ENCODE data around the gene ULBP1. TPM values are rescaled to one million over a fixed set of nuclear protein-coding genes. Genes with fewer than 3 reads are reported as not detected.
"Not testable (repeated sequence)": the region's sequence is repeated elsewhere in the genome, so short reads cannot be mapped to it uniquely, and the experiment has no call there.

ULBP1 gene
- total RNA-seq, 2 donors from 2014 or later: 0.14 TPM; not detected in 1

DNA sequence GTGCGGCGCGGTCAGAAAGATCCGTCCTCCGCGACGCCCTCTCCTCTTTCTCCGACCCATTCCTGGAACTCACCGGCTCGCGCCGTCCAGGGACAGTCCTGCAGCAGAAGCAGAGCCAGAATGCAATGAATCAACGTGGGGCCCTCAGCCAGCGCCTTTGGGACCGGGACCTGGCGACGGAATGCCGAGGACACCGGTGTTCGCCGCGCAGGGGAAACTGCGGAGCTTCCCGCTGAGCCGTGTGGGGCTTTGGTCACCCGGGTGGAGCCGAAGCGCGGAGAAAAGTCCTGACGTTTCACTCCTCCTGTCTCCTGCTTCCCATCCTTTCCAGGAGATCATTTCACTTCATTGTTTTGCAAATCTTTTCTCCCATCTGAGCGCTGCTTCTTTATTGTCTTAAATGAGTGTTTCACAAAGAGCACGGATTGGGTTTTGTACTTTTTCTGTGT is 26.5 kb downstream of the ULBP1 start:
- ATAC-seq (ENCODE audit: insufficient number of reproducible peaks, low FRiP score, low read depth) (no peak), DNase-seq (ENCODE audit: low spot score) (no peak)
- peaks cover 5 to 14% of the 10 kb centered on the region in 2 donors for H3K4me1 ChIP-seq (ENCODE audit: control insufficient read depth in 1 of 2, low read depth in 2 of 2)
- H3K36me3 ChIP-seq: no peaks in the 10 kb centered on the region
- H3K4me3 ChIP-seq: peak overlapping the region; percentile 58
- H3K27me3 ChIP-seq (replicated peaks; ENCODE audit: insufficient read depth): peaks cover 58% of the 10 kb centered on the region
- no peak overlapping the region for H3K27ac ChIP-seq
- peaks cover 13% of the 10 kb centered on the region for H3K9me3 ChIP-seq
- no peak for TF ChIP-seq CTCF (IDR thresholded peaks at IDR 0.05)

DNA sequence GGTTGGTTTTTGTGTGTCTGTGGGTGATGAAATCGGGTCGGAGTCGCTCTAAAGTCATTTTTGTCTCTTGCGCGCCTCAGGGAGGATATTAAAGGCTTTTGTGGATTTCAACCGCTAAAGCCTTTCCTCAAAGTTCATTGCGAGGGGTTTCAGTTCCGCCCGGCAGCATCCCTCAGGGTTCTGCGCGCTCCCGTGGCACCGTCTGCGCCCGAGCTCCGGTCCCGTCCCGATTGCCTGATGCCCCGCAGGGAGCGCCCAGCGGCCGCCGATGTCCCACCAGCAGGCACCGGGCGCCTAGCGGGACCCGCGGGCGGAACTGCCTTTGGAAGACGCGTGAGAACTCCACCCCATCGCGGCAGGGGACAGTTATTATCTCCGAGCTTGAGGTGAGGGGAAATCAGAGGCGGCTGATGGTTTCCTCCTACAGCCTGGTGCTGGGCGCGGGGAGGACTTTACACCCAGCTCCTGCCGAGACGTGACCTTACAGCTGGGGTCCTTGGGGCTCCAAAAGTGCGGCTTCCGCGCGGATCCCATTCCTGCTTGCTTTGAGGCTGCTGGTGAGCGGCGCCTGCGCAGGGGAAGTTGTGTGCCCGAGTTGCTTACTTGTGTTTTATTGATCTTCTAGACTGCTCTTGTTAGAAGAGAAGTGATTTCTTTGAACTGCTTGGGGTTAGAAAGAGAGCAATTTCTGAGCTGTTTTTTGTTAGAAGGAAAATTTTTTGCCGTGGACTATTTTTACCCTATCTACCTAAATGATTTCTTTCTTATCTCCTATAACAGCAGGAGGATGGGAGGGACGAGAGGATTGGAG is 27.1 kb downstream of the ULBP1 start:
- no peak for ATAC-seq (ENCODE audit: insufficient number of reproducible peaks, low FRiP score, low read depth)
- peaks cover 5 to 14% of the 10 kb centered on the region in 2 donors for H3K4me1 ChIP-seq (ENCODE audit: control insufficient read depth in 1 of 2, low read depth in 2 of 2)
- no peak overlapping the region for H3K27ac ChIP-seq
- no peak for DNase-seq (ENCODE audit: low spot score)
- H3K36me3 ChIP-seq: no peaks in the 10 kb centered on the region
- peak overlapping the region; percentile 58 for H3K4me3 ChIP-seq
- peaks cover 13% of the 10 kb centered on the region for H3K9me3 ChIP-seq
- TF ChIP-seq CTCF (IDR thresholded peaks at IDR 0.05): no peak
- H3K27me3 ChIP-seq (replicated peaks; ENCODE audit: insufficient read depth): peaks cover 52% of the 10 kb centered on the region

DNA sequence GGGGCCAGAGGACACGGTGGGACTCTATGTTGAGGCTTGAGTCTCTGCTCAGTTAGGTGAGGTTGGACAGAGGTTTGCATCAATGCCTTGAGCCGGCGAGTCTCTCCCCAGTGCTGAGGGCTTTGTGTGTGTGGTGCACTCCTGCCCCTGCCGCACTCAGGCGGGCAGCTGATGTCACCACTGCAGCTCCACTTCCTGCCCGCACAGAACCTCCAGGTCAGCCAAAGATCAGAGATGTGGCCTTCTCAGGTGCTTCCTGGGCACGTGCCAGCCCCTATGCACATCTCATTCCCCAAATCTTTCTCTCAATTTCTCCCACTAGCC is 27.7 kb downstream of the ULBP1 start:
- ATAC-seq (ENCODE audit: insufficient number of reproducible peaks, low FRiP score, low read depth); DNase-seq (ENCODE audit: low spot score); H3K4me3 ChIP-seq; H3K27ac ChIP-seq; H3K36me3 ChIP-seq: not testable (repeated sequence)
- peaks cover 13% of the 10 kb centered on the region for H3K9me3 ChIP-seq
- H3K27me3 ChIP-seq (replicated peaks; ENCODE audit: insufficient read depth): peaks cover 46% of the 10 kb centered on the region
- peaks cover 5 to 14% of the 10 kb centered on the region in 2 donors for H3K4me1 ChIP-seq (ENCODE audit: control insufficient read depth in 1 of 2, low read depth in 2 of 2)

- Histone ChIP-seq H3K36me3 (no peaks in the 10 kb centered on the region), H3K9me3 (peaks cover 13% of the 10 kb centered on the region), H3K27me3 (replicated peaks; ENCODE audit: insufficient read depth) (peaks cover 42% of the 10 kb centered on the region), H3K4me1 (ENCODE audit: control insufficient read depth in 1 of 2, low read depth in 2 of 2) (peaks cover 5 to 14% of the 10 kb centered on the region in 2 donors), H3K27ac (no peak overlapping the region), H3K4me3 (no peak overlapping the region)
- no peak for DNase-seq (ENCODE audit: low spot score)
- no peak for ATAC-seq (ENCODE audit: insufficient number of reproducible peaks, low FRiP score, low read depth)
- no peak for TF ChIP-seq CTCF (IDR thresholded peaks at IDR 0.05)
Observed at GRCh38 chr6:149991838-149992237, 28.1 kb downstream of the ULBP1 start.

DNA sequence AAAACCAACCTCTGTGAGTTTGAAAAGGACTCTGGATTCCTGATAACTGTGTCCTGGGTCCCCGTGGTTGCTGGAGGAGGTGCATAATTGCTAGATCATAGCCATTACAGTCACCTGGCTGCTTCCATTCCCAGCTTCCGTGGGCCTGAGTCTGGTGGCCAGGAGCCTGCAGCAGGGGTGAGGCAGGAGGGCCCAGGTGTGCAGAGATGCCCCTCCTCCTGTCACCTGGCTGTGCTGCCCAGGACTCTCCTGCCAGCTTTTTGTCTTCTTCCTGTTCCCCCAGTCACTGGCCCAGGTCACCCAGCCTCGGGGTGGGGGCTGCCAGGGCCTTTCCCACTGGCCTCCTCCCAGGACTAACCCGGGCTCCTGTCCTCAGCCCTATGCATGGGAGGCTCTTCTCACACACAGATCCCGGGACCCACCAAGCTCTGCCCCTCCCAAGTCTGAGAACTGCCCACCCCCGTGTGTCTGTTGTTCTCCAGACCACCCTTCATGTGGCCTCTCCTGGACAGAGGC is 31.6 kb downstream of the ULBP1 start:
- H3K27me3 ChIP-seq (replicated peaks; ENCODE audit: insufficient read depth): peaks cover 11% of the 10 kb centered on the region
- no peak for DNase-seq (ENCODE audit: low spot score)

More for the DNA sequence above, 31.6 kb downstream of the ULBP1 start:
- Histone ChIP-seq H3K9me3 (no peaks in the 10 kb centered on the region), H3K36me3 (no peaks in the 10 kb centered on the region), H3K4me1 (ENCODE audit: control insufficient read depth in 1 of 2, low read depth in 2 of 2) (peaks cover 3 to 9% of the 10 kb centered on the region in 2 donors), H3K27ac (no peak overlapping the region), H3K4me3 (no peak overlapping the region)
- ATAC-seq (ENCODE audit: insufficient number of reproducible peaks, low FRiP score, low read depth): no peak
- TF ChIP-seq CTCF (IDR thresholded peaks at IDR 0.05): no peak

Measured in thoracic aorta (tissue), 2 donors.